CD4-positive, alpha-beta T cell treated with Interleukin-15 for 4 hours (primary cell): ENCODE measurements around the gene ZNF680.
"Not testable (repeated sequence)": the region's sequence is repeated elsewhere in the genome, so short reads cannot be mapped to it uniquely, and the experiment has no call there.

Experiments used
- DNase-seq: peaks from one replicate; pipeline ENCODE4 v3.0.0-alpha.2; 2020; ENCODE audit warnings: low spot score

ZNF680 gene

DNA sequence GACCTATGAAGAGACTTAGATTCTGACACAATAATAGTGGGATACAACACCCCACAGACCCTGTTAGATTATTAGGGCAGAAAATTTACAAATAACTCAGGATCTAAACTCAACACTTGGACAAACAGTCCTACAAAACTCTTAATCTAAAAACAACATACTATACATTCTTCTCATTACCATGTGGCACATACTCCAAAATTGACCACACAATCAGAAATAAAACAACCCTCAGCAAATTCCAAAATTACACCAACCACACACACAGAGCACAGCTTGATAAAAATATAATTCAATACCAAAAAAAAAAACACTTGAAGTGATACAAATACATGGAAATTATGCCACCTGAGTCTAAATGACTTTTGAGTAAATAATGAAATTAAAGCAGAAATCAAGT lies 7.8 kb downstream of the ZNF680 start:
- no peak for DNase-seq

DNA sequence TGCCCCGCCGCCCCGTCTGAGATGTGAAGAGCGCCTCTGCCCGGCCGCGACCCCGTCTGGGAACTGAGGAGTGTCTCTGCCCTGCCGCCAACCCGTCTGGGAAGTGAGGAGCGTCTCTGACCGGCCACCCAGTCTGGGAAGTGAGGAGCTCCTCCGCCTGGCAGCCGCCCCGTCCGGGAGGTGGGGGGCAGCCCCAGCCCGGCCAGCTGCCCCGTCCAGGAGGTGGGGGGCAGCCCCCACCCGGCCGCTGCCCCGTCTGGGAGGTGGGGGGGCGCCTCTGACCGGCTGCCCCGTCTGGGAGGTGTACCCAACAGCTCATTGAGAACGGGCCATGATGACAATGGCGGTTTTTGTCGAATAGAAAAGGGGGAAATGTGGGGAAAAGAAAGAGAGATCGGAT lies 8.7 kb downstream of the ZNF680 start:
- DNase-seq: not testable (repeated sequence)

DNA sequence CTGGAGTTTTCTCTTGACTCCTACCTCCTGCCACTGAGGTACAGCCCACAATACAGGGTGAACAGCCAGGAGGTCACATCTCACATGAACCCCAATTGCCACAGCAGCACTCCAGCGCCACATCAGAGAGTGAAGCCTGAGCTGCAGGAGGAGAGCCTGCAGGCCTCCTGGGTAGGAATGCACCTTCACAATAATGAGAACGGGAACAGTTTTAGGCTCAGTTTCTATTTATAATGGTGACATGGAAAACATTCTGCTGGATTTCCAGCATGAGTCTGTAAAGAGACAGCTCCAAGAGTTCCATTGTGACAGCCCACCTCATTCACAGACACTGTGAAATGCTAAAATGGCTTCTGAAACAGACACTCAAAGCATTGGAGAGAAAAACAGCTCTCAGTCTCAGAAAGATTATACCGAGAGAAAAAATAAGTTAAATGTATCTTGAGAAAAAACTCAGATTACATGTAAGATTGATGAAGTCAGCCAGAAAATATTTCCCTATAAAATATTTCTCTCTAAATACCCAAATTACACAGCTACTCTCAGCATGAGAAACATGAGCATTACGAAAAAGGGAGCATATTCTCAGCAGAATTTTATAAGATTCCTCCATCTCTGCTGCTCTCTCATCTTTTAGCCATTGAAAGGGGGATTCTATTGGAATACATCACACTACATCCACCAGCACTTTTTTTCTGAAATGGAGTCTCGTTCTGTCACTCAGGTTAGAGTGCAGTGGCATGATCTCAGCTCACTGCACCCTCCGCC lies 11.3 kb downstream of the ZNF680 start:
- DNase-seq: no peak

- DNase-seq: no peak
Measured at GRCh38 chr7:64544010-64544409, 18.9 kb downstream of the ZNF680 start.

DNA sequence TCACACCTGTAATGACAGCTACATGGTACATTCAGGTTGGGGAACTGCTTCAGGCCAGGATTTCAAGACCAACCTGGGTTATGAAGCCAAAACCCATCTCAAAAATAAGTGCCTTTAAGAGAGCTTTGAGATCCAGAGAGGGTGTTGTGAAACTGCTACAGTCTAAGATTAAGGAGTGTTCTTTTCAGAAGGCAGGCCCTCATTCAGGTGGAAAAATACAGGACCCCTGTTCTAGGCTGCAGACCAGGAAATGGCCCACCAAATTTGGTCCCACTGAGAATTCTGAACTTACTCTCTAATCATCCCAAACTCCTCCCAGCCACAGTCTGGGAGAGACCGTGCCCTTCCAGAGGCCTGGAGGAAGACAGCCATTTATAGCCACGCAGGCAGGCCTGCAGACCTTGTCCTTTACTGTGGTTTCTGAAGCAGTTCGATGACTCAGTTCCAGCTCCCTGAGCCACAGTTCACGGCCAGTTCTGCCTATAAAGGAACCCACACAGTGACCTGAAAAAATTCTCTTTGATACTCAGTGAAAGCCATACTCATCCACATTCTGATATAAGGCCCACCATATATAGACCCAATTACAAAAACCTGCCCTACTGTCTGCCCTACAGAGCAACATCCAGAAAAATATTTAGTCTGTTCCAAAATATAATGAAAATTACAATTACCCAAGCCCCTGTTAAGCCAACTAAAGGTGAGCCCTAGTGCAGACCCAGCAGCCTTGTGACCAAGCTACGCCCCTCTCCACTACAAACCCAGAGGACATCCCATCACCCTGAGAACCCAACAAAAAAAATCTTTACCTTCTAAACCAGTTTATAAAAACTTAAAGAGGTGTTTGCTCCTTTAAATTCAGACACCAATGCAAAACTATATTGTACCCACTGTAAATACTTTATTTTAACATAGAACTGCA lies 21.2 kb downstream of the ZNF680 start:
- peak; percentile 3 for DNase-seq

DNA sequence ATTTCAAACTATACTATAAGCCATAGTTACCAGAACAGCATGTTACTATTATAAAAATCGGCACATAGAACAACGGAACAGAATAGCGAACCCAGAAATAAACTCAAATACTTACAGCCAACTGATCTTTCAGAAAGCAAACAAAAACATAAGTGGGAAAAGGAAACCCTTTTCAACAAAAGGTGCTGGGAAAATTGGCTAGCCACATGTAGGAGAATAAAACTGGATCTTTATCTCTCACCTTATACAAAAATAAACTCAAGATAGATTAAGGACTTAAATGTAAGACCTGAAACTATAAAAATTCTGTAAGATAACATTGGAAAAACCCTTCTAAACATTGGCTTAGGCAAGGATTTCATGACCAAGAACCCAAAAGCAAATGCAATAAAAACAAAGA lies 29.1 kb downstream of the ZNF680 start:
- DNase-seq: no peak

- DNase-seq: no peak
Measured at GRCh38 chr7:64528770-64529169, 34.1 kb downstream of the ZNF680 start.

DNA sequence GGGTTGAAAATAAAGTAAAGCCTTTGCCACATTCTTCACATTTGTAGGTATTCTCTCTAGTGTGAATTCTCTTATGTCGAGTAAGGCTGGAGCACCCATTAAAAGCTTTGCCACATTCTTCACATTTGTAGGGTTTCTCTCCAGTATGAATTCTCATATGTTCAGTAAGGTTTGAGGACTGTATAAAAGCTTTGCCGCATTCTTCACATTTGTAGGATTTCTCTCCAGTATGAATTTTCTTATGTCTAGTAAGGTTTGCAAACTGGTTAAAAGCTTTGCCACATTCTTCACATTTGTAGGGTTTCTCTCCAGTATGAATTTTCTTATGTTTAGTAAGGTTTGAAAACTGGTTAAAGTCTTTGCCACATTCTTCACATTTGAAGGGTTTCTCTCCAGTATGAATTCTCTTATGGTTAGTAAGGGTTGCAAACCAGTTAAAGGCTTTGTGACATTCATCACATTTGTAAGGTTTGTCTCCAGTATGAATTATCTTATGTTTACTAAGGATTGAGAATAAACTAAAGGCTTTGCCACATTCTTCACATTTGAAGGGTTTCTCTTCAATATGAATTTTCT lies 41.4 kb downstream of the ZNF680 start:
- no peak for DNase-seq

DNA sequence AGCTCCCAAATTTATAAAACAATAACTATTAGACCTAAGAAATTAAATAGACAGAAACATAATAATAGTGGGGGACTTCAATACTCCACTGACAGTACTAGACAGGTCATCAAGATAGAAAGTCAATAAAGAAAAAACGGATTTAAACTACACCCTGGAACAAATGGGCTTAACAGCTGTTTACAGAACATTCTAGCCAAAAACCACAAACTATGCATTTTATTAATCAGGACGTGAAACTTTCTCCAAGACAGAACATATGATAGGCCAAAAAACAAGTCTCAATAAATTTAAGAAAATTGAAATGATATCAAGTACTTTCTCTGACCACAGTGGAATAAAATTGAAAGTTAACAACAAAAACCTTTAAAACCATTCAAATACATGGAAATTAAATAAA lies 46.4 kb downstream of the ZNF680 start:
- no peak for DNase-seq

DNA sequence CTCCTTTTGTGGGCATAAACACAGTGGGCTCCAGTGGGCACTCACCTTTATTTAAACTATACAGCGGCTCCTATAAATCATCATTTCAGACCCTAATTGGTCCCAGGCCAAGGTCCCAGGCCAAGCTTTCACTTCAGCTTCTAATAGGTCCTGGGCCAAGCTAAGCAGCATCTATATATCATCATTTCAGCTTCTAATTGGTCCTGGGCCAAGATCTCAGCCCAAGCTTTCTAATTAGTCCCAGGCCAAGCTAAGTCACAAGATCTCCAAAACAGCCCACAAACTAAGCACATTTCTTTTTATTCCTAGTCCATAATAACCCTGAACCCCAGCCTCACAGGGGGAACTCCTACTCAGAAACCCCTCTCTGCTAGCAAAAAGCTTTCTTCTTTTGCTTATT lies 47.1 kb downstream of the ZNF680 start:
- no peak for DNase-seq

DNA sequence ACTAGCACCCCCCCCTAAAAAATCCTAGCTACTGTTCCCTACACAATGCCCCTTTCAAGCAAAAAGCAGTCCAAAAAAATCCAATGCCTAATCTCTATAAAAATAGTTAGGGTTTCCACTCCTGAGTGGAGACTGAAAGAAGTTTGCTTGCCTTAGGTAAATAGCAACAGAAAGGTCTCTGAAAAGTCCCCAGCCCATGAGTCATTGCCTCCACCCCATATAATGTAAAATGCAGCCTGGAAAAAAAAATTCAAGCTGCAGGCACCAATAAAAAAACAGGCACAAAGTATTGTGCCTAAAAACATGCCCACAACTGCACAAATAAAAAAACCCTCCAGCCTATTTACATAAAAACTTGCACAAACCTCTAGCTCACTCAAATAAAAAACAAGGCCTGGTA lies 47.5 kb downstream of the ZNF680 start:
- DNase-seq: no peak

DNA sequence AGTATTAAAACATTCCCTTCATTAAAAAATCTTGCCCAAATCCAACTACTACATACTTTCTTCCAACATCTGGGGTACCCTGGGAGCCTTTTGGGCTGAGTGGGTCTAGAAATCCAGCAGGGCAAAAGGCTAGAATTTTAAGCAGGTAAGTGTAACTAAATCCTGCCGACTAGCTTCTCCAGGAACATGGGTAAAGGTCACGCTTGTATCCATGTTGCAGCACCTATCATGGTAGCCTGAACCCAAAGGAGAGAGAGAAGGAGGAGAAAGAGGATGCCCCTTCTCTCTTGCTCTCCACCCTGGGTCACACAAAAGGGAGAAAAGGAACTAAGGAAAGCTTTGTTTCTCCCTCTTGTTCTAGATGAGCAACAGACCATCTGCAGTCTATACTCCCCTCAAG lies 53.3 kb downstream of the ZNF680 start:
- DNase-seq: no peak

- no peak for DNase-seq
Measured at GRCh38 chr7:64504581-64505120, 58.2 kb downstream of the ZNF680 start.

GRCh38 chr7:64498270-64498669 lies 64.6 kb downstream of the ZNF680 start:
- DNase-seq: no peak

DNA sequence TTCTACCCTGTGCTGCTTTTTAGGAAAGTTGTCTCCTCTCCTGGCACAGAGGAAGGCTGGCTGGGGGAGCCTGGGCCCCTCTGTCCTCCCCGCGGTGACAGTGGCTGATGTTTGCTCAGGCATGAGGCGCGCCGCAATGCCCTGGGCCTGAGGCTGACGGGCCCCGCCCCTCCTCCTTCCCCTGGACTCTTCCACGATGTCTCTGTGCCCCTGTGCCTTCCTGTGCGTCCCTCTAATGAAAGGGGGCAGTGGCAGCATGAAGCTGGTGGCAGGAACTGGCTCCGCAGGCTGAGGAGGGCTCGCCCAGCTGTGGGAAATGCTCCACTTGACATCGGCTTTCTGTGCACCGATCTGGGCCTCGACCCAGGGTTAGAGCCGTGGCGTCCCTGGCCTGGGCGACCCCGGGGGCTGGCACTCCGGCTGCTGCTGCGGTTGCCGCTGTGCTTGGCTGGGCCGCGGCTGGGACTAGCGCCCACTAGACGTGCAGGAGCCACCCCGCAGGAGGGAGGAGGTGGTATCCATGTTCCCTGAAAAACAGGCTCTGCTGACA lies 67.9 kb downstream of the ZNF680 start:
- DNase-seq: no peak

GRCh38 chr7:64485623-64486022 lies 77.2 kb downstream of the ZNF680 start:
- no peak for DNase-seq
